ENCODE results near the gene PRRG3. TPM values are rescaled to one million over a fixed set of nuclear protein-coding genes. Genes with fewer than 3 reads are reported as not detected.

Gene PRRG3
- total and polyA plus RNA-seq, 2 donors (not counting 1 experiment from before 2014, with no cell fraction given) = not detected

- CTCF ChIA-PET = no interaction called here
- Histone ChIP-seq H3K4me1 (ENCODE audit: control insufficient read depth in 2 of 2, insufficient read depth in 2 of 2, low read length in 2 of 2) (no peaks in the 10 kb centered on the region), H3K9me3 (ENCODE audit: control extremely low read depth in 1 of 3, control insufficient read depth in 2 of 3, insufficient read depth in 1 of 3, low read length in 2 of 3) (no peaks in the 10 kb centered on the region), H3K79me2 (ENCODE audit: control insufficient read depth, insufficient read depth, low read length) (no peaks in the 10 kb centered on the region), H3K4me3 (ENCODE audit: control extremely low read depth in 1 of 5, extremely low read depth in 1 of 5, insufficient read depth in 1 of 5, low read depth in 2 of 5, low read length in 4 of 5) (no peak overlapping the region), H3K9ac (ENCODE audit: low read length) (no peak overlapping the region), H3K27me3 (replicated peaks in 1 of 4; ENCODE audit: control extremely low read depth in 1 of 4, control insufficient read depth in 3 of 4, insufficient read depth in 4 of 4, low read length in 3 of 4) (no peaks in the 10 kb centered on the region), H3K27ac (ENCODE audit: low read length in 2 of 2) (no peak overlapping the region), H4K20me1 (ENCODE audit: control insufficient read depth, insufficient read depth, low read length, poor library complexity, severe bottlenecking) (no peaks in the 10 kb centered on the region), H3K4me2 (replicated peaks; ENCODE audit: low read depth, low read length, poor library complexity, severe bottlenecking) (no peak overlapping the region), H3K36me3 (replicated peaks in 1 of 2; ENCODE audit: control extremely low read depth in 1 of 2, control insufficient read depth in 1 of 2, extremely low read depth in 1 of 2, insufficient read depth in 2 of 2, low read length in 1 of 2) (no peaks in the 10 kb centered on the region), H2AFZ (ENCODE audit: insufficient read depth, low read depth, low read length, poor library complexity, severe bottlenecking) (no peak overlapping the region)
- no peaks in the 10 kb centered on the region for H3K4me1 Mint-ChIP-seq
- H3K27ac Mint-ChIP-seq = no peak overlapping the region
- DNase-seq = no peak
- intact Hi-C loops (cut with micrococcal nuclease) = no loop called here
- TF ChIP-seq CTCF (IDR thresholded peaks at IDR 0.05) (no peak), EZH2 (IDR thresholded peaks at IDR 0.05; ENCODE audit: borderline replicate concordance, insufficient read depth, low read depth, low read length, poor library complexity, severe bottlenecking) (no peak)
- no peak for ATAC-seq (ENCODE audit: low read depth)
- H3K9me3 Mint-ChIP-seq (ENCODE audit: insufficient read depth) = no peaks in the 10 kb centered on the region
- 0% methylated on average over 1 of the region's 5 CpGs for WGBS (ENCODE audit: insufficient coverage)
- no peak overlapping the region for H3K4me3 Mint-ChIP-seq
- POLR2A ChIA-PET = no interaction called here
- H3K27me3 Mint-ChIP-seq = no peaks in the 10 kb centered on the region
These were observed 15.9 kb downstream of the PRRG3 start for GRCh38 chrX:151711154-151711553.

DNA sequence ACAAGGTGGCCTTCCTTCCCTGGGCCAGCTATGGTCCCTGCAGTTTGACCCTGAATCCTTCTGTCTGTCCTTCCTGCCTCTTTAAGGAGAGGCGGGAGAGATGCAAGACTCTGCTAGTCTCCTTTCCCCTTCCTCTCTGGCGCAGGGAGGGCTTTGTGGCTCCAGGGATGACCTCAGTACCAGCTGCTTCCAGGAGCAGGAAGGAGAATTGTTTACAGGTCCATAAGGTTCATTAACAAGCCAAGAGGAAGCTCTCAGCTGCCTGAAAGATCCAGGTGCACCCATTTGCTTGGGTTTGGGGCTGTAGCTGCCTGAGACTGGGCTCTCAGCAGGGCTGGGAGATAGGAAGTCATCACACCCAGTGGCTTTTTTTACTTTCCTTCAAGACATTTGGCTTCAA is 16.5 kb downstream of the PRRG3 start:
- ATAC-seq (ENCODE audit: low read depth) (no peak), DNase-seq (no peak)
- POLR2A ChIA-PET = no interaction called here

More for the DNA sequence above, 16.5 kb downstream of the PRRG3 start:
- CTCF ChIA-PET = no interaction called here
- no peak overlapping the region for H3K4me2 ChIP-seq (replicated peaks; ENCODE audit: low read depth, low read length, poor library complexity, severe bottlenecking)
- no peaks in the 10 kb centered on the region for H3K4me1 Mint-ChIP-seq
- no peak overlapping the region for H3K27ac ChIP-seq (ENCODE audit: low read length in 2 of 2)
- H3K4me1 ChIP-seq (ENCODE audit: control insufficient read depth in 2 of 2, insufficient read depth in 2 of 2, low read length in 2 of 2) = no peaks in the 10 kb centered on the region
- no peak overlapping the region for H3K27ac Mint-ChIP-seq
- no peaks in the 10 kb centered on the region for H3K27me3 ChIP-seq (replicated peaks in 1 of 4; ENCODE audit: control extremely low read depth in 1 of 4, control insufficient read depth in 3 of 4, insufficient read depth in 4 of 4, low read length in 3 of 4)
- no peaks in the 10 kb centered on the region for H3K36me3 ChIP-seq (replicated peaks in 1 of 2; ENCODE audit: control extremely low read depth in 1 of 2, control insufficient read depth in 1 of 2, extremely low read depth in 1 of 2, insufficient read depth in 2 of 2, low read length in 1 of 2)
- no peaks in the 10 kb centered on the region for H3K27me3 Mint-ChIP-seq
- no peak for TF ChIP-seq EZH2 (IDR thresholded peaks at IDR 0.05; ENCODE audit: borderline replicate concordance, insufficient read depth, low read depth, low read length, poor library complexity, severe bottlenecking)
- TF ChIP-seq CTCF (IDR thresholded peaks at IDR 0.05) = no peak
- no peak overlapping the region for H3K9ac ChIP-seq (ENCODE audit: low read length)
- no peaks in the 10 kb centered on the region for H3K9me3 Mint-ChIP-seq (ENCODE audit: insufficient read depth)
- no CpG with 5 or more reads among the region's 2 CpGs for WGBS (ENCODE audit: insufficient coverage)
- no peaks in the 10 kb centered on the region for H3K79me2 ChIP-seq (ENCODE audit: control insufficient read depth, insufficient read depth, low read length)
- no peak overlapping the region for H3K4me3 ChIP-seq (ENCODE audit: control extremely low read depth in 1 of 5, extremely low read depth in 1 of 5, insufficient read depth in 1 of 5, low read depth in 2 of 5, low read length in 4 of 5)
- H3K9me3 ChIP-seq (ENCODE audit: control extremely low read depth in 1 of 3, control insufficient read depth in 2 of 3, insufficient read depth in 1 of 3, low read length in 2 of 3) = no peaks in the 10 kb centered on the region
- intact Hi-C loops (cut with micrococcal nuclease) = no loop called here
- H4K20me1 ChIP-seq (ENCODE audit: control insufficient read depth, insufficient read depth, low read length, poor library complexity, severe bottlenecking) = no peaks in the 10 kb centered on the region
- no peak overlapping the region for H2AFZ ChIP-seq (ENCODE audit: insufficient read depth, low read depth, low read length, poor library complexity, severe bottlenecking)
- no peak overlapping the region for H3K4me3 Mint-ChIP-seq

All from B cell (primary cell).